ENCODE data around the gene ADARB2. TPM values are rescaled to one million over a fixed set of nuclear protein-coding genes. Genes with fewer than 3 reads are reported as not detected.

ADARB2 gene
- total and polyA plus RNA-seq, 8 donors, result 0.34 to 24.7 (median 3.2) TPM

GRCh38 chr10:1242975-1243374, 494.4 kb downstream of the ADARB2 start:
- ATAC-seq, result no peak
- H3K27me3 ChIP-seq, result no peaks in the 10 kb centered on the region
- intact Hi-C loops (cut with DNase I), result no loop called here
- TF ChIP-seq CTCF (IDR thresholded peaks at IDR 0.05), result no peak
- H3K36me3 ChIP-seq, result no peaks in the 10 kb centered on the region
- H3K4me1 ChIP-seq, result no peaks in the 10 kb centered on the region
- DNase-seq, result peak in 1 of 6 donors; percentile 43
- no peak for FAIRE-seq
- WGBS, 2 donors, result 68 to 84% methylated on average over 18 of the region's 18 CpGs
- H3K9me3 ChIP-seq, result no peaks in the 10 kb centered on the region
- H3K27ac ChIP-seq, result no peak overlapping the region
- H3K4me3 ChIP-seq, result no peak overlapping the region

GRCh38 chr10:1241973-1242935, 495.1 kb downstream of the ADARB2 start:
- Histone ChIP-seq H3K4me3 (no peak overlapping the region), H3K27me3 (no peaks in the 10 kb centered on the region), H3K4me1 (no peaks in the 10 kb centered on the region), H3K36me3 (no peaks in the 10 kb centered on the region), H3K9me3 (no peaks in the 10 kb centered on the region), H3K27ac (no peak overlapping the region)
- FAIRE-seq (no peak), DNase-seq (peak in 1 of 6 donors; percentile 39), ATAC-seq (no peak)
- WGBS, 2 donors, result 73 to 85% methylated on average over 33 to 34 of the region's 34 CpGs
- TF ChIP-seq CTCF (IDR thresholded peaks at IDR 0.05), result no peak
- intact Hi-C loops (cut with DNase I), result no loop called here

- H3K4me1 ChIP-seq, result no peaks in the 10 kb centered on the region
- 73 to 84% methylated on average over 16 of the region's 16 CpGs for WGBS, 2 donors
- DNase-seq (peak in 1 of 6 donors; percentile 38), ATAC-seq (no peak), FAIRE-seq (no peak)
- no peaks in the 10 kb centered on the region for H3K9me3 ChIP-seq
- intact Hi-C loops (cut with DNase I), result no loop called here
- no peaks in the 10 kb centered on the region for H3K36me3 ChIP-seq
- no peak for TF ChIP-seq CTCF (IDR thresholded peaks at IDR 0.05)
- no peak overlapping the region for H3K4me3 ChIP-seq
- no peak overlapping the region for H3K27ac ChIP-seq
- no peaks in the 10 kb centered on the region for H3K27me3 ChIP-seq
These were observed 495.9 kb downstream of the ADARB2 start for GRCh38 chr10:1241322-1241890.

- Histone ChIP-seq H3K9me3 (no peaks in the 10 kb centered on the region), H3K4me1 (no peaks in the 10 kb centered on the region), H3K27me3 (no peaks in the 10 kb centered on the region), H3K36me3 (no peaks in the 10 kb centered on the region), H3K27ac (no peak overlapping the region), H3K4me3 (no peak overlapping the region)
- 6 to 9% methylated on average over 8 of the region's 8 CpGs for WGBS, 2 donors
- FAIRE-seq, result no peak
- intact Hi-C loops (cut with DNase I), result no loop called here
- no peak for TF ChIP-seq CTCF (IDR thresholded peaks at IDR 0.05)
- peak in 2 of 6 donors; percentile 23 to 69 for DNase-seq
- ATAC-seq, result peak in 3 of 4 donors; percentile 20 to 68 (median 32)
These were observed 497.0 kb downstream of the ADARB2 start for GRCh38 chr10:1240341-1240775.
